WTC11 (cell line): ENCODE measurements around the gene APOBEC3C.

Experiments
- CTCF ChIP-seq: fragments of 200-600 bp; IDR thresholded peaks from 2 replicates; pipeline ENCODE4 v1.8.0; 2022; ENCODE audit warnings: antibody characterized with exemption
- JUN ChIP-seq: sonication (generic); formaldehyde crosslinking; IDR thresholded peaks from 2 replicates; pipeline ENCODE4 v1.8.0; 2023; ENCODE audit warnings: mild to moderate bottlenecking, missing genetic modification reagents
- PREB ChIP-seq: sonication (generic); formaldehyde crosslinking; IDR thresholded peaks from 2 replicates; pipeline ENCODE4 v1.8.1; 2022; ENCODE audit warnings: mild to moderate bottlenecking, missing genetic modification reagents, moderate library complexity, borderline replicate concordance
- SP1 ChIP-seq: sonication (generic); formaldehyde crosslinking; conservative IDR thresholded peaks from 2 replicates; pipeline ENCODE4 v1.8.1; 2022; ENCODE audit warnings: missing genetic modification reagents
- STAT6 ChIP-seq: sonication (generic); formaldehyde crosslinking; conservative IDR thresholded peaks from 2 replicates; pipeline ENCODE4 v1.8.1; 2023; ENCODE audit warnings: mild to moderate bottlenecking, low read depth, missing genetic modification reagents, moderate library complexity
- USF2 ChIP-seq: sonication (generic); formaldehyde crosslinking; IDR thresholded peaks from 2 replicates; pipeline ENCODE4 v1.8.1; 2023; ENCODE audit warnings: mild to moderate bottlenecking, missing genetic modification reagents, moderate library complexity

GRCh38 chr22:38968801-38969200 lies 45.3 kb upstream of the APOBEC3C start:
- TF ChIP-seq CTCF (no peak), SP1 (CRISPR knock-in tag) (no peak), USF2 (CRISPR knock-in tag) (no peak), STAT6 (CRISPR knock-in tag) (no peak), PREB (CRISPR knock-in tag) (no peak), JUN (no peak)
